SK-N-SH treated with all-trans-retinoic acid at 6 μM for 48 hours (cell line): ENCODE data around the gene PLD2.

Experiments
- ARNTL ChIP-seq: fragments of 450-650 bp; formaldehyde crosslinking; IDR thresholded peaks from 2 replicates; pipeline ENCODE4 v1.5.0; 2020; ENCODE audit warnings: low read depth, mild to moderate bottlenecking, moderate library complexity, borderline replicate concordance
- BACH2 ChIP-seq: fragments of 250-450 bp; sonication (Bioruptor Pico); IDR thresholded peaks from 2 replicates; pipeline ENCODE4 v1.9.0; 2021; ENCODE audit warnings: mild to moderate bottlenecking, borderline replicate concordance
- CREB5 ChIP-seq: fragments of 250-450 bp; sonication (Bioruptor Pico); IDR thresholded peaks from 2 replicates; pipeline ENCODE4 v1.5.1; 2020; ENCODE audit warnings: low read depth, mild to moderate bottlenecking, moderate library complexity
- CSRNP3 ChIP-seq: fragments of 250-450 bp; sonication (Bioruptor Pico); IDR thresholded peaks from 2 replicates; pipeline ENCODE4 v1.5.1; 2021; ENCODE audit warnings: mild to moderate bottlenecking, moderate library complexity
- PATZ1 ChIP-seq: fragments of 250-450 bp; sonication (Bioruptor Pico); IDR thresholded peaks from 2 replicates; pipeline ENCODE4 v1.8.0; 2020; ENCODE audit warnings: mild to moderate bottlenecking, moderate library complexity, borderline replicate concordance
- PPARA ChIP-seq: fragments of 250-450 bp; sonication (Bioruptor Pico); IDR thresholded peaks from 2 replicates; pipeline ENCODE4 v1.5.0; 2020; ENCODE audit warnings: mild to moderate bottlenecking, borderline replicate concordance
- RARB ChIP-seq: fragments of 250-450 bp; sonication (Bioruptor Pico); IDR thresholded peaks from 2 replicates; pipeline ENCODE4 v1.8.0; 2021; ENCODE audit warnings: mild to moderate bottlenecking, moderate library complexity
- ZFP3 ChIP-seq: fragments of 250-450 bp; sonication (Bioruptor Pico); IDR thresholded peaks from 2 replicates; pipeline ENCODE4 v1.5.0; 2020; ENCODE audit warnings: mild to moderate bottlenecking, moderate library complexity

- TF ChIP-seq PATZ1 (CRISPR knock-in tag) (no peak), ZFP3 (CRISPR knock-in tag) (no peak), PPARA (no peak), CSRNP3 (no peak), ARNTL (no peak), RARB (CRISPR knock-in tag) (no peak), CREB5 (no peak), BACH2 (CRISPR knock-in tag) (no peak)
Observed at GRCh38 chr17:4795168-4795567, 11.8 kb upstream of the PLD2 start.
